ENCODE measurements around the gene IFNA7.

Gene IFNA7

DNA sequence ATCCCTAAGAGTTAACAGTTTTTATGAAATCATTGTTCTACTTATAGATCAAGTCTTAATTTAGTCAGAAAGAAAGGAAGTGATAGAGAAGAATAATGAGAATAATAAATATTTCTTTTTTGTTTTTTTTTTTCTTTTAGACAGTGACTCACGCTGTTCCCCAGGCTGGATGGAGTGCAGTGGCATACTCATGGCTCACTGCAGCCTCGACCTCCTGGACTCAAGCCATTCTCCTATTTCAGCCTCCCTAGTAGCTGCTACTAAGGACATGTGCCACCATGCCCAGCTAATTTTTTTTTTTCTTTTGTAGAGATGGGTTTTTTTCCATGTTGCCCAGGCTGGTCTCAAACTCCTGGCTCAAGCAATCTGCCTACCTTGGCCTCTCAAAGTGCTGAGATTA lies 46.5 kb downstream of the IFNA7 start:
- TF ChIP-seq, protein P1, sequence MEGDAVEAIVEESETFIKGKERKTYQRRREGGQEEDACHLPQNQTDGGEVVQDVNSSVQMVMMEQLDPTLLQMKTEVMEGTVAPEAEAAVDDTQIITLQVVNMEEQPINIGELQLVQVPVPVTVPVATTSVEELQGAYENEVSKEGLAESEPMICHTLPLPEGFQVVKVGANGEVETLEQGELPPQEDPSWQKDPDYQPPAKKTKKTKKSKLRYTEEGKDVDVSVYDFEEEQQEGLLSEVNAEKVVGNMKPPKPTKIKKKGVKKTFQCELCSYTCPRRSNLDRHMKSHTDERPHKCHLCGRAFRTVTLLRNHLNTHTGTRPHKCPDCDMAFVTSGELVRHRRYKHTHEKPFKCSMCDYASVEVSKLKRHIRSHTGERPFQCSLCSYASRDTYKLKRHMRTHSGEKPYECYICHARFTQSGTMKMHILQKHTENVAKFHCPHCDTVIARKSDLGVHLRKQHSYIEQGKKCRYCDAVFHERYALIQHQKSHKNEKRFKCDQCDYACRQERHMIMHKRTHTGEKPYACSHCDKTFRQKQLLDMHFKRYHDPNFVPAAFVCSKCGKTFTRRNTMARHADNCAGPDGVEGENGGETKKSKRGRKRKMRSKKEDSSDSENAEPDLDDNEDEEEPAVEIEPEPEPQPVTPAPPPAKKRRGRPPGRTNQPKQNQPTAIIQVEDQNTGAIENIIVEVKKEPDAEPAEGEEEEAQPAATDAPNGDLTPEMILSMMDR (IDR thresholded peaks at IDR 0.05) = no peak
- H3K9me3 ChIP-seq = no peaks in the 10 kb centered on the region
- H3K27me3 ChIP-seq = no peaks in the 10 kb centered on the region
- H3K27ac ChIP-seq = no peak overlapping the region
- H3K4me3 ChIP-seq (ENCODE audit: low read depth in 1 of 2, low read length in 1 of 2) = no peak overlapping the region
- no peaks in the 10 kb centered on the region for H3K36me3 ChIP-seq
- H3K4me1 ChIP-seq (ENCODE audit: control insufficient read depth in 1 of 2, insufficient read depth in 1 of 2, low read depth in 1 of 2, low read length in 1 of 2) = peaks cover 25 to 31% of the 10 kb centered on the region in 2 experiments

DNA sequence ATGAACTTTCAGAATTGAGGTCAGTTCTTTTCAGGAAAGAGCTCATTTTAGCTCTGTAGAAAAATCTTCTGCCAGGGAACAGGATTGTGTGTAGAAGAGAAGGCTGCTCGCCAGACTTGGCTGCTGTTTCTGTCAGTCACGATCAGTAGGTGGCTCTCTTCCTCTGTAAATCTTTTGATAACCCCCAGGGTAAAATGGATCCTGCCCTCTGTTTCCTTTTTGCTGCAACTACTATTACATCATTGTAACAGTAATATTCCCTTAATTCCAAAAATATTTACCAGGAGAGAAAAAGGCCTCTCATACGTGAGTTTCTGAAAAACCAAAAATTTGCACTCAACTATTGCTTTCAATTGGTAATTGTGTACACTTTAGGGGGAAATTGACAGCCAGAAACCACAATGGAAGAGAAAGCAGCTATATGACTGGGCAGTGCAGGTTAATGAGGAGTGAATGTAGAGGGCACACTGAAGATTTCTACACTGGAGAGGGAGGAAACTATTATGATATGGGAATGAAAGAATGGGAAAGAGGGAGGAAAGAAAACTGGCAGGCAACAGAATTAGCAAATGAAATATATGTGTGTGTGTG lies 47.9 kb downstream of the IFNA7 start:
- Histone ChIP-seq H3K27ac (peak overlapping the region; percentile 64), H3K27me3 (no peaks in the 10 kb centered on the region), H3K9me3 (no peaks in the 10 kb centered on the region), H3K4me1 (ENCODE audit: control insufficient read depth in 1 of 2, insufficient read depth in 1 of 2, low read depth in 1 of 2, low read length in 1 of 2) (peaks cover 19 to 21% of the 10 kb centered on the region in 2 experiments), H3K36me3 (no peaks in the 10 kb centered on the region), H3K4me3 (ENCODE audit: low read depth in 1 of 2, low read length in 1 of 2) (peak overlapping the region in 1 of 2 experiments; percentile 11)
- TF ChIP-seq, protein P1 (IDR thresholded peaks at IDR 0.05) = no peak

DNA sequence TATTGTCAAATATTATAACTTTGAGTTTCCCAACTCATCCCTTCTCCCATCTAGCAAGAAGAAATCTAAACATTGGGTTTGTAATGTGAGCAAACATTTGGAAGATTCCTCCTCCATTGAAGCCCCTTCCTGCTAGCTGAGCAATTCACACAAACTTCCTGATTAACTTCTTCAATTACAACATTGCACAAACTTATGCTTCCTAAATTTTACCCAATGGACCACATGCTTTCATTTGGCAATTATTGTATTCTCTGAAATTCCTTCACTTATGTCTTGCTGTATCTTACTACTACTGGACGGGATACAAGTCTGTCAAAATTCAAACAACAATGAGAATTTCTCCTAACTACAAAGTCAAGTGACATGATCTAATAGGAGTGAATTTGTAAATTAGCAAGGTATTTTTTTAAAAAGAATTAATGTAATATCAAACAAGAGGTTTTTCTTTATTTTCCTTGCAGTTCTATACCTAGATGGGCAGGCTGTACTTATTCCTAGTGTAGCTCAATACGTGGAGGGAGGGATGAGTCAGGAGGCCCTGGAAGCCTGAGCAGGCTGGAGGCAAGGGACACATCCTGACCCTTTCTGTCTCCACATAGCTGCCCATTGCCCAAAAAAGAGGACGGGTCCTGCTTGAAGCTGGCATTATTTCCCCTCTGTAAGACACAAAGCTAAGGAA lies 48.5 kb downstream of the IFNA7 start:
- H3K4me3 ChIP-seq (ENCODE audit: low read depth in 1 of 2, low read length in 1 of 2) = peak overlapping the region in 1 of 2 experiments; percentile 11
- TF ChIP-seq, protein P1 (IDR thresholded peaks at IDR 0.05) = no peak
- H3K36me3 ChIP-seq = no peaks in the 10 kb centered on the region
- H3K27me3 ChIP-seq = no peaks in the 10 kb centered on the region
- H3K4me1 ChIP-seq (ENCODE audit: control insufficient read depth in 1 of 2, insufficient read depth in 1 of 2, low read depth in 1 of 2, low read length in 1 of 2) = peaks cover 19 to 21% of the 10 kb centered on the region in 2 experiments
- no peaks in the 10 kb centered on the region for H3K9me3 ChIP-seq
- peak overlapping the region; percentile 64 for H3K27ac ChIP-seq
